ENCODE measurements around the gene APOB.

Gene APOB

DNA sequence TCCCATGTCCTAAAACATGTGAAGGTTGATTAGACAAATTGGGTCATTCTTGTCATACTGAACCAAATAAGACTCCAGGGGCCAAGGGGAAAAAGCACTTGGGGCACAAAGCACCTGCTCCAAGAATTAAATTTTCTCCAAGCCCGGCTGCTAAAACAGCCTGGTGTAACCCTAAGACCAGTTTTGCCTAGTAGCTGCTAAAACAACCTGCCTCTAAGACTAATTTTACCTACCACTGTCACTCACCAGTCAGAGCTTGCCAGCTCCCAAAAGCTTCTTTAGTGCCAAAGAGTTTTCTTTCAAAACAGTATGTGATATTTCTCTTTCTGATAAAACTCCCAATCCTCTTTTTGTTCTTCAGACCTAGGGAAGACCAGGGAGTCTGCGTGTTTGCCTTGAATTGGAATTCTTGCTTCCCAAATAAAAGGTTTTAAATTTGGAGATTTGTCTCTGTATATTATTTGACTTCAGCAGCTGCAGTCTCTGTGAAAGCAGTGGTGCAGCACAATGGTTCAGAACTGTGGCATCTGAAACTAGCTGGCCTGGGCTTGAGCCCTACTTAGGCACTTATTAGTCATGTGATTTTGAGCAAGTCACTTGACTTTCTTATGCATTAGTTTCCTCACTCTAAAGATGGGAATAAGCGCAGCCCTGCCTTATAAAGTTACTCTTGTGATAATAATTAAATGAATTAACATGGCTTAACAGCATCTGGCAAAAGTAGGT lies 16.2 kb upstream of the APOB start:
- H3K27ac ChIP-seq = no peak overlapping the region
- TF ChIP-seq, protein P1, sequence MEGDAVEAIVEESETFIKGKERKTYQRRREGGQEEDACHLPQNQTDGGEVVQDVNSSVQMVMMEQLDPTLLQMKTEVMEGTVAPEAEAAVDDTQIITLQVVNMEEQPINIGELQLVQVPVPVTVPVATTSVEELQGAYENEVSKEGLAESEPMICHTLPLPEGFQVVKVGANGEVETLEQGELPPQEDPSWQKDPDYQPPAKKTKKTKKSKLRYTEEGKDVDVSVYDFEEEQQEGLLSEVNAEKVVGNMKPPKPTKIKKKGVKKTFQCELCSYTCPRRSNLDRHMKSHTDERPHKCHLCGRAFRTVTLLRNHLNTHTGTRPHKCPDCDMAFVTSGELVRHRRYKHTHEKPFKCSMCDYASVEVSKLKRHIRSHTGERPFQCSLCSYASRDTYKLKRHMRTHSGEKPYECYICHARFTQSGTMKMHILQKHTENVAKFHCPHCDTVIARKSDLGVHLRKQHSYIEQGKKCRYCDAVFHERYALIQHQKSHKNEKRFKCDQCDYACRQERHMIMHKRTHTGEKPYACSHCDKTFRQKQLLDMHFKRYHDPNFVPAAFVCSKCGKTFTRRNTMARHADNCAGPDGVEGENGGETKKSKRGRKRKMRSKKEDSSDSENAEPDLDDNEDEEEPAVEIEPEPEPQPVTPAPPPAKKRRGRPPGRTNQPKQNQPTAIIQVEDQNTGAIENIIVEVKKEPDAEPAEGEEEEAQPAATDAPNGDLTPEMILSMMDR (IDR thresholded peaks at IDR 0.05; ENCODE audit: low read depth, low read length) = no peak
- no peak overlapping the region for H3K4me3 ChIP-seq (ENCODE audit: low read depth, low read length)
- H3K9me3 ChIP-seq (ENCODE audit: severe bottlenecking) = no peaks in the 10 kb centered on the region
- DNase-seq = no peak
- no peaks in the 10 kb centered on the region for H3K36me3 ChIP-seq
- H3K27me3 ChIP-seq (ENCODE audit: insufficient read depth, low read depth, severe bottlenecking) = peaks cover 23% of the 10 kb centered on the region

DNA sequence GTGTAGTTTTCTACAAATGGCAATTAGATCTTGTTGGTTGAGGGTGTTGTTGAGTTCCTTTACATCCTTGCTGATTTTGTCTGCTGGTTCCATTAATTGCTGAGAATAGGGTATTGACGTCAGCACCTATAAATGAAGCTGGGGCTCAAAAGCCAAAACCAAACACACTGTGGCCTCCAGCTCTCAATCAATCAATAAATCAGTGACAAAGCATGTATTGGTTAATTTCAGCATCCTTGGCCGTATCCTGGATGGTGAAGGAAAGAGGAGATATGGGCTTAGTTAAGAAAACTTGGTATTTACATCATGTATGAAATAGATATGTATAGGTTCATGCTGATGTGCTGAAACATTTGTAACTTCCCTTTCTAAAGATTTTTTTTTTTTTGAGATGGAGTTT lies 13.2 kb upstream of the APOB start:
- H3K27me3 ChIP-seq (ENCODE audit: insufficient read depth, low read depth, severe bottlenecking) = peaks cover 13% of the 10 kb centered on the region
- H3K4me3 ChIP-seq (ENCODE audit: low read depth, low read length) = no peak overlapping the region
- TF ChIP-seq, protein P1 (IDR thresholded peaks at IDR 0.05; ENCODE audit: low read depth, low read length) = no peak
- no peaks in the 10 kb centered on the region for H3K9me3 ChIP-seq (ENCODE audit: severe bottlenecking)
- H3K27ac ChIP-seq = no peak overlapping the region
- no peaks in the 10 kb centered on the region for H3K36me3 ChIP-seq
- no peak for DNase-seq

DNA sequence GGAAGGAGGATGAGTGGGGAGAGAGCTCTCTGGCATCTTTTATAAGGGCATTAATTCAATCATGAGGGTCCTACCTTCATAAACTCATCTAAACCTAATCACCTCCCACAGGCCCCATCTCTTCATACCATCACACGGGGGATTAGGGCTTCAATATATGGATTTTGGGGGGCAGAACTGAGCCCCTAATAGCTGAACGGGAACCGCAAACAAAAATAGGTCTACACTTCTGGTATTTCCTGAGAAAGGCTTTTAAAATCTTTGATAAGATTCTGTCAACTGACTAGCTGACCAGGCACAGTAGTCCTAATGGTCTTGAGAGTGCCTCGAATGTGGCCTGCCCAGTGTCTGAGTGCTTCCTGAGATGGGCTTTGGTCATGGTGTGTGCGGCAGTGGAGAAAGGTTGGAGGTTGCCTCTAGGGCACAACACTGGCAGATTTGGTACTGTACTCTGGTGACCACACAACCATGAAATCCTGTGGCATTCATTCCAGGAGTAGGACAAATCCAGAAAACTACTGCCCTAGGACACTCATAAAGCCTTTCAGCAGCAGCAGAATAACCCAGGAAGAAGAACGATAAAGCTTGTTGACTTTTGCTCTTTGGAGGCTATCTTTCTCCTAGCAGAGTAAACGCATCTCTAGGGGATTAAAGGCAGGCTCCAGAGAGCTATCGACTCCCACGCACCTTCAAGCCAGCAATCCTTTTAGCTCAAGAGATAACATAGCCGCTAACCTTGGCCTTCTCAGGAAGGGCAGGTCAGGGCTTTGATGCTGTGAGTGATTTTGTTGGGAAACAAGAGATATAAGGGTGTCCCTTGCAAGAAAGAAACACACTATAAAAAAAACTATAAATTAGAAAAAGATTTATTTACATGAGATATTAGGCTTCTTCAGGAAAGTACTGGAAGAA lies 12.3 kb upstream of the APOB start:
- Histone ChIP-seq H3K36me3 (no peaks in the 10 kb centered on the region), H3K4me3 (ENCODE audit: low read depth, low read length) (no peak overlapping the region), H3K27ac (no peak overlapping the region), H3K9me3 (ENCODE audit: severe bottlenecking) (no peaks in the 10 kb centered on the region), H3K27me3 (ENCODE audit: insufficient read depth, low read depth, severe bottlenecking) (peaks cover 13% of the 10 kb centered on the region)
- no peak for DNase-seq
- TF ChIP-seq, protein P1 (IDR thresholded peaks at IDR 0.05; ENCODE audit: low read depth, low read length) = no peak

DNA sequence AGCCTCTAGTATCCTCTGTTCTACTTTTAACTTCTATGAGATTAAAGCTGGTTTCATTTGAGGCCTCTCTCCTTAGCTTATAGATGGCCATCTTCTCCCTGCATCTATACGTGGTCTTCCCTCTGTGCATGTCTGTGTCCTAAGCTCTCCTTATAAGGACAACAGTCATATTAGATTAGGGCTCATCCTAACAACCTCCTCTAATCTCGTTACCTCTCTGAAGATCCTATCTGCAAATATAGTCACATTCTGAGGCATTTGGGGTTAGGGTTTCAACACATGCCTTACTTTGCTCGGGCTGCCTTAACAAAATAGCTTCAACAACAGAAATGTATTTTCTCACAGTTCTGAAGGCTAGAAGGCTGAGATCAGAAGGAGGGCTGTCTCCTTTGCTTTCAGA lies 11.6 kb upstream of the APOB start:
- no peak overlapping the region for H3K4me3 ChIP-seq (ENCODE audit: low read depth, low read length)
- no peak overlapping the region for H3K27ac ChIP-seq
- DNase-seq = no peak
- H3K27me3 ChIP-seq (ENCODE audit: insufficient read depth, low read depth, severe bottlenecking) = peaks cover 11% of the 10 kb centered on the region
- H3K36me3 ChIP-seq = no peaks in the 10 kb centered on the region
- TF ChIP-seq, protein P1 (IDR thresholded peaks at IDR 0.05; ENCODE audit: low read depth, low read length) = no peak
- no peaks in the 10 kb centered on the region for H3K9me3 ChIP-seq (ENCODE audit: severe bottlenecking)

DNA sequence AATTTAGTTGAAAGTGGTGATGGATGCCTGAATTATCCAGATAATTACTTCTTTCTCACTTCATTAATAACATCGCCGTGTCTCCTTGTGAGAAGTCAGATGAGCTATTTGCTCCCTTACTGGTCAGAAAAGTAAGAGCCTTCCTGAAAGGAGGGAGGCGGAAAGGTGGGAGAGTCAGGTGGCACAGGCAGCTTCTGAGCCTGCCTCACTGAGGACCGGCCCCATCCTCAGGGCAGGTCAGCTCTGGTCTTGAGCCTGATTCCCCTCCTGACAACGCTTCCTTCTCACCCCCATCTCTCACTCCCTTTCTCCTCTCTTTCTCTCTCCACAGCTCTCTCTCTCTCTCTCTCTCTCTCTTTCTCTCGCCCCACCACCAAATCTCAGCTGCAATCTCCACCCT lies 10.1 kb upstream of the APOB start:
- Histone ChIP-seq H3K27ac (no peak overlapping the region), H3K4me3 (ENCODE audit: low read depth, low read length) (no peak overlapping the region), H3K36me3 (no peaks in the 10 kb centered on the region), H3K9me3 (ENCODE audit: severe bottlenecking) (no peaks in the 10 kb centered on the region), H3K27me3 (ENCODE audit: insufficient read depth, low read depth, severe bottlenecking) (peaks cover 2% of the 10 kb centered on the region)
- TF ChIP-seq, protein P1 (IDR thresholded peaks at IDR 0.05; ENCODE audit: low read depth, low read length) = no peak
- DNase-seq = no peak
